AG09319 (cell line): ENCODE measurements around the gene HID1.

Source experiments
- DNase-seq: peaks from one replicate; pipeline ENCODE4 v3.0.0-alpha.2; 2010; ENCODE audit warnings: low read depth; ENCODE audit errors: extremely low read depth
- TF ChIP-seq, protein P1 (sequence below): IDR thresholded peaks from 2 replicates; pipeline ENCODE4 v1.5.1; 2011; ENCODE audit warnings: low read depth, mild to moderate bottlenecking, inconsistent platforms, low read length, moderate library complexity

The HID1 gene

DNA sequence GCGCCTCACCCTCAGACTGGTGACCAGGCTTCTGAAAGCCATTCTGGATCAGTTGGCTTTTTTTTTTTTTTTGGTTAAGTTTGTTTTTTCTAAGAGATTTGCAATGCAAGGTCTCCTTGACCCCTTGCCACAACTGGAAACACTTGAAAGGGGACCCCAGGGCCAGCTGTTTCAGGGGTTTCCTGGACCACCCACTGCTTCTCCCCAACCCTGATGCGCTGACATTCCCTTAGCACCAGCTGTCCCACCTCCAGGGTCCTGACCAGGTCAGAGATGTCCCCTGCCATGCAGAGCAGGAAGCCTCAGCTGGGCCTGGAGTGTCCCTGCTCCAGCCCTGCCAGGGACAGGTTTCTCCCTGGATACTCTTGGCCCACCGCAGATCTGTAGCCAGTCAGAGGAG, 31.8 kb upstream of the HID1 start:
- TF ChIP-seq, protein P1, sequence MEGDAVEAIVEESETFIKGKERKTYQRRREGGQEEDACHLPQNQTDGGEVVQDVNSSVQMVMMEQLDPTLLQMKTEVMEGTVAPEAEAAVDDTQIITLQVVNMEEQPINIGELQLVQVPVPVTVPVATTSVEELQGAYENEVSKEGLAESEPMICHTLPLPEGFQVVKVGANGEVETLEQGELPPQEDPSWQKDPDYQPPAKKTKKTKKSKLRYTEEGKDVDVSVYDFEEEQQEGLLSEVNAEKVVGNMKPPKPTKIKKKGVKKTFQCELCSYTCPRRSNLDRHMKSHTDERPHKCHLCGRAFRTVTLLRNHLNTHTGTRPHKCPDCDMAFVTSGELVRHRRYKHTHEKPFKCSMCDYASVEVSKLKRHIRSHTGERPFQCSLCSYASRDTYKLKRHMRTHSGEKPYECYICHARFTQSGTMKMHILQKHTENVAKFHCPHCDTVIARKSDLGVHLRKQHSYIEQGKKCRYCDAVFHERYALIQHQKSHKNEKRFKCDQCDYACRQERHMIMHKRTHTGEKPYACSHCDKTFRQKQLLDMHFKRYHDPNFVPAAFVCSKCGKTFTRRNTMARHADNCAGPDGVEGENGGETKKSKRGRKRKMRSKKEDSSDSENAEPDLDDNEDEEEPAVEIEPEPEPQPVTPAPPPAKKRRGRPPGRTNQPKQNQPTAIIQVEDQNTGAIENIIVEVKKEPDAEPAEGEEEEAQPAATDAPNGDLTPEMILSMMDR, result no peak
- DNase-seq, result no peak

DNA sequence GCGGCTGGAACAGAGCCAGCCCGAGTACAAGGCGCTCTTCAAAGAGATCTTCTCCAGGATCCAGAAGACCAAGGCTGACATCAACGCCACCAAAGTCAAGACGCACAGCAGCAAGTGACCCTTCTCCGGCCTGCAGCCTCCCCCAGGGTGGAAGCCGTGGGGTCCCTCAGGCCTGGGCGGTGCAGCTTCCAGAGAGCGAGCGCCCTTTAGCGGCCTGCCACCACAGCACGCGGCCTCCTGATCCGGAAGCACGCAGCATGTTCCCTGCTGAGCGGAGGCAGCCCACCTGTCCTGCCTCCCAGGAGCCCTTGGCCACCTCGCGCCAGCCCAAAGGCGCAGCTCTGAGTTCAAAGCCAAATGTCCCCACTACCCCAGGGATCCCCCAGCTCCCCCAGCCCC, 31.4 kb upstream of the HID1 start:
- TF ChIP-seq, protein P1, result no peak
- no peak for DNase-seq

DNA sequence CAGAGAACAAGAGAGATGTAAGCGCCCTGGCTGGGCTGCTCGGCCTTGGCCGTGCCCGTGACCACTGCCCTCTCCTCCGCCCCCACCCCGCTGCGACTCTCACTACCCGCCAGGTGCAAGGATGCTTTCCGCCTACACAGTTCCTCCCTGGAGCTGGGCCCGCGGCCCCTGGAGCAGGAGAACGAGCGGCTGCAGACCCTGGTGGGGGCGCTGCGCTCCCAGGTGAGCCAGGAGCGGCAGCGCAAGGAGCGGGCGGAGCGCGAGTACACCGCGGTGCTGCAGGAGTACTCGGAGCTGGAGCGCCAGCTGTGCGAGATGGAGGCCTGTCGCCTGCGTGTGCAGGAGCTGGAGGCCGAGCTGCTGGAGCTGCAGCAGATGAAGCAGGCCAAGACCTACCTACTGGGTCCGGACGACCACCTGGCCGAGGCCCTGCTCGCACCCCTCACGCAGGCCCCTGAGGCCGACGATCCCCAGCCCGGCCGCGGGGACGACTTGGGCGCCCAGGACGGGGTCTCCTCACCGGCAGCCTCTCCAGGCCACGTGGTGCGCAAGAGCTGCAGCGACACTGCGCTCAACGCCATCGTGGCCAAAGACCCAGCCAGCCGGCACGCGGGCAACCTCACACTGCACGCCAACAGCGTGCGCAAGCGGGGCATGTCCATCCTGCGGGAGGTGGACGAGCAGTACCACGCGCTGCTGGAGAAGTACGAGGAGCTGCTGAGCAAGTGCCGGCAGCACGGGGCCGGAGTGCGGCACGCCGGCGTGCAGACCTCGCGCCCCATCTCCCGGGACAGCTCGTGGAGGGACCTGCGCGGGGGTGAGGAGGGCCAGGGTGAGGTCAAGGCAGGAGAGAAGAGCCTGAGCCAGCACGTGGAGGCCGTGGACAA, 30.8 kb upstream of the HID1 start:
- TF ChIP-seq, protein P1, result no peak
- DNase-seq, result no peak

DNA sequence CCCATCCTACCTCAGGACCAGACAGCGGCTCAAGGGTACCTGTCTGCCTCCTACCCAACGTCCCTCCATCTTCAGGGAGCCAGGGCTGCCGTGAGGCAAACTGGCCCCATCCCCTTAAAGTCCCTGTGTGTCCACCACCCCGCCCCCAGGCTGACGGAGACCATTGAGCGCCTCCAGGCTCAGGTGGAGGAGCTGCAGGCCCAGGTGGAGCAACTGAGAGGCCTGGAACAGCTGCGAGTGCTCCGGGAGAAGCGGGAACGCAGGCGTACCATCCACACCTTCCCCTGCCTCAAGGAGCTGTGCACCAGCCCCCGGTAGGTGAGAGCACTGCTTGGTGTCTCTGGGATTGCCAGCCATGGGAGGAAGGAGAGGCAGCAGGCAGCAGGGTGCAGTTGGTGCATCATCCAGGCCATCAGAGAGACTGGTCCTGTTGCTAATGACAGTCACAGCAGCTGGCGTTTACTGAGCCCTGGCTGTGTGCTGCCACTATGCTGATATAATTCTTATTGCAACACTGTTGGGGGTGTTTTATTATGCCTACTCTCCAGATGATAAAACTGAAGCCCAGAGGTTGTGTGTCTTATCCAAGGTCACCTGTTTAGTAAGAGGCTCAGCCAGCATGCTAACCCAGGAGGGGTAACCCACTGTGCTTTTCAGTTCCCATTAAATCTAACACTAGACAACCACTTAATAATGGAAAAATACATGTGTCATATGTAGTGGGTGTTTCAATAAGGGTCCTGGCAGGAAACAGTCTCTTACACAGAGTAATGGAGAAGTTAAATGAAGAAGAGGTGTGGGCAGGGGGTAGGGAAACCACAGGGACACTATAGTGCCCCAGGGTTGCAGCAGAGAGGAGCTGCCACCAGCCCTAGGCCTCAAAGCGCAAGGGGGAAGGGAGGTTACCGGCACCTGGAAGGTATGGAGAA, 29.6 kb upstream of the HID1 start:
- no peak for DNase-seq
- TF ChIP-seq, protein P1, result no peak

GRCh38 chr17:74999523-74999922, 27.0 kb upstream of the HID1 start:
- no peak for DNase-seq
- TF ChIP-seq, protein P1, result no peak

DNA sequence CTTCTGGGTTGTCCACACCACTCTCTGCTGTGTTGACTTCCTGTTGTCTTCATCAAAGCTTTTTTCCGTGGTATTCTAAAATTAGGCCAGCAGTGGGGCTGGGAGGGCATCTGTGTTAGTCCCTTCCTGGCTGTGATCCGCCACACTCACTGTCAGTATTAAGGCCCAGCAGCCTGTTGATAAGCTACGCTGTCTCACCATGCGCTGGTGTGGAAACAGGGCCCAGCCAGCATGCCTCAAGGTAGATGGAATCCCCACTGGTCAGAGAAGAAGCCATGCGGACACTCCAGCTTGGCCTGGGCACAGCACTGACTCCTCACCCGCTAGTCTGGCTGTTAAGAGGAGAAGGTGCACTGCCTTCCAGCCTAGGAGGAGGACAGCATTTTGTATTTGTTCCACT, 26.2 kb upstream of the HID1 start:
- TF ChIP-seq, protein P1, result no peak
- no peak for DNase-seq

GRCh38 chr17:74995847-74996246, 23.3 kb upstream of the HID1 start:
- TF ChIP-seq, protein P1, result no peak
- DNase-seq, result no peak
